WTC11 (cell line): ENCODE results near the gene LSM11. TPM values are rescaled to one million over a fixed set of nuclear protein-coding genes. Genes with fewer than 3 reads are reported as not detected.

Experiments used
- ATAC-seq: fragments of 200-7000 bp; cut with Tn5 transposase; 2 replicates; pipeline ENCODE4 v1.10.0; 2021; ENCODE audit warnings: mild to moderate bottlenecking, moderate library complexity
- CTCF ChIA-PET: fragments of 300-600 bp; sonication (Branson Sonifier 250); formaldehyde crosslinking; loops from one replicate; lab custom pipeline; 2021; ENCODE audit warnings: antibody characterized with exemption; lab: Charles Lee
- POLR2A ChIA-PET: fragments of 350-600 bp; sonication (Branson Sonifier 250); formaldehyde crosslinking; loops from one replicate; lab custom pipeline; 2021; ENCODE audit warnings: antibody characterized with exemption; lab: Charles Lee
- DNase-seq: peaks from one replicate; pipeline ENCODE4 v3.0.0; 2021; ENCODE audit warnings: low spot score
- H3K27ac Mint-ChIP-seq: 2 replicates; pipeline ENCODE4 v1.8.0; 2021; ENCODE audit warnings: mixed read lengths
- H3K27me3 Mint-ChIP-seq: 2 replicates; pipeline ENCODE4 v1.8.0; 2021; ENCODE audit warnings: low read depth, mild to moderate bottlenecking, moderate library complexity, mixed read lengths
- H3K36me3 Mint-ChIP-seq: 2 replicates; pipeline ENCODE4 v1.8.0; 2021; ENCODE audit warnings: mixed read lengths
- H3K4me1 Mint-ChIP-seq: 2 replicates; pipeline ENCODE4 v1.8.0; 2022; ENCODE audit warnings: mixed read lengths
- H3K4me3 Mint-ChIP-seq: 2 replicates; pipeline ENCODE4 v1.8.0; 2021; ENCODE audit warnings: mild to moderate bottlenecking, moderate library complexity, mixed read lengths
- H3K9me3 Mint-ChIP-seq: 2 replicates; pipeline ENCODE4 v1.8.0; 2021; ENCODE audit warnings: mixed read lengths
- ARID4B ChIP-seq: sonication (generic); formaldehyde crosslinking; IDR thresholded peaks from 2 replicates; pipeline ENCODE4 v1.8.0; 2023; ENCODE audit warnings: missing genetic modification reagents, mild to moderate bottlenecking, borderline replicate concordance
- ATF1 ChIP-seq: sonication (generic); formaldehyde crosslinking; IDR thresholded peaks from 2 replicates; pipeline ENCODE4 v1.8.1; 2023; ENCODE audit warnings: mild to moderate bottlenecking, moderate library complexity, missing genetic modification reagents
- CREM ChIP-seq: sonication (generic); formaldehyde crosslinking; IDR thresholded peaks from 2 replicates; pipeline ENCODE4 v1.8.1; 2022; ENCODE audit warnings: mild to moderate bottlenecking, missing genetic modification reagents, moderate library complexity
- ELF4 ChIP-seq: sonication (generic); formaldehyde crosslinking; IDR thresholded peaks from 2 replicates; pipeline ENCODE4 v1.8.1; 2022; ENCODE audit warnings: low read depth, mild to moderate bottlenecking, moderate library complexity, missing genetic modification reagents
- EMX1 ChIP-seq: fragments of 250-450 bp; sonication (Bioruptor Pico); IDR thresholded peaks from 2 replicates; pipeline ENCODE4 v1.8.0; 2021; ENCODE audit warnings: mild to moderate bottlenecking
- ESRRA ChIP-seq: sonication (generic); formaldehyde crosslinking; IDR thresholded peaks from 2 replicates; pipeline ENCODE4 v1.8.1; 2022; ENCODE audit warnings: mild to moderate bottlenecking, missing genetic modification reagents, borderline replicate concordance
- JAZF1 ChIP-seq: fragments of 250-450 bp; sonication (Bioruptor Pico); IDR thresholded peaks from 2 replicates; pipeline ENCODE4 v1.9.0; 2021; ENCODE audit warnings: moderate library complexity, mild to moderate bottlenecking, inconsistent platforms
- KAT7 ChIP-seq: sonication (generic); formaldehyde crosslinking; IDR thresholded peaks from 2 replicates; pipeline ENCODE4 v1.8.1; 2023; ENCODE audit warnings: missing genetic modification reagents, mild to moderate bottlenecking, borderline replicate concordance
- MLX ChIP-seq: sonication (generic); formaldehyde crosslinking; IDR thresholded peaks from 2 replicates; pipeline ENCODE4 v1.8.1; 2023; ENCODE audit warnings: mild to moderate bottlenecking, missing genetic modification reagents, moderate library complexity
- MXD4 ChIP-seq: fragments of 250-450 bp; sonication (Bioruptor Pico); IDR thresholded peaks from 2 replicates; pipeline ENCODE4 v1.8.0; 2021; ENCODE audit warnings: mild to moderate bottlenecking, moderate library complexity, borderline replicate concordance
- NFATC4 ChIP-seq: fragments of 250-450 bp; sonication (Bioruptor Pico); IDR thresholded peaks from 2 replicates; pipeline ENCODE4 v1.9.0; 2021; ENCODE audit warnings: mild to moderate bottlenecking
- NR2C2 ChIP-seq: sonication (generic); formaldehyde crosslinking; IDR thresholded peaks from 2 replicates; pipeline ENCODE4 v1.8.0; 2022; ENCODE audit warnings: mild to moderate bottlenecking, missing genetic modification reagents
- OVOL2 ChIP-seq: fragments of 250-450 bp; sonication (Bioruptor Pico); IDR thresholded peaks from 2 replicates; pipeline ENCODE4 v1.9.0; 2021; ENCODE audit warnings: mild to moderate bottlenecking, borderline replicate concordance
- RORB ChIP-seq: fragments of 250-450 bp; sonication (Bioruptor Pico); IDR thresholded peaks from 2 replicates; pipeline ENCODE4 v1.9.0; 2021; ENCODE audit warnings: mild to moderate bottlenecking
- SMAD4 ChIP-seq: sonication (generic); formaldehyde crosslinking; IDR thresholded peaks from 2 replicates; pipeline ENCODE4 v1.8.0; 2022; ENCODE audit warnings: mild to moderate bottlenecking, missing genetic modification reagents
- SOX15 ChIP-seq: fragments of 250-450 bp; sonication (Bioruptor Pico); IDR thresholded peaks from 2 replicates; pipeline ENCODE4 v1.9.0; 2021; ENCODE audit warnings: mild to moderate bottlenecking
- SP1 ChIP-seq: sonication (generic); formaldehyde crosslinking; conservative IDR thresholded peaks from 2 replicates; pipeline ENCODE4 v1.8.1; 2022; ENCODE audit warnings: missing genetic modification reagents
- TEAD4 ChIP-seq: sonication (generic); formaldehyde crosslinking; IDR thresholded peaks from 2 replicates; pipeline ENCODE4 v1.8.0; 2022; ENCODE audit warnings: mild to moderate bottlenecking, missing genetic modification reagents
- ZBTB43 ChIP-seq: sonication (generic); formaldehyde crosslinking; IDR thresholded peaks from 2 replicates; pipeline ENCODE4 v1.8.1; 2023; ENCODE audit warnings: mild to moderate bottlenecking, missing genetic modification reagents
- ZNF121 ChIP-seq: sonication (generic); formaldehyde crosslinking; IDR thresholded peaks from 2 replicates; pipeline ENCODE4 v1.8.0; 2023; ENCODE audit warnings: missing genetic modification reagents
- ZNF138 ChIP-seq: sonication (generic); formaldehyde crosslinking; conservative IDR thresholded peaks from 2 replicates; pipeline ENCODE4 v1.8.1; 2022; ENCODE audit warnings: mild to moderate bottlenecking, moderate library complexity, missing genetic modification reagents
- ZNF232 ChIP-seq: sonication (generic); formaldehyde crosslinking; IDR thresholded peaks from 2 replicates; pipeline ENCODE4 v1.8.0; 2022; ENCODE audit warnings: mild to moderate bottlenecking, missing genetic modification reagents
- ZNF425 ChIP-seq: fragments of 250-450 bp; sonication (Bioruptor Pico); conservative IDR thresholded peaks from 2 replicates; pipeline ENCODE4 v1.9.0; 2021; ENCODE audit warnings: mild to moderate bottlenecking
- total RNA-seq: library from RNA; stranded (reverse); gene quantifications from 3 replicates; pipeline ENCODE4 v1.2.3, GENCODE V29; 2021
- TF ChIP-seq, protein P1 (sequence below): sonication (generic); formaldehyde crosslinking; IDR thresholded peaks from 2 replicates; pipeline ENCODE4 v1.8.1; 2022; ENCODE audit warnings: low read depth, mild to moderate bottlenecking, moderate library complexity, missing genetic modification reagents, borderline replicate concordance

The LSM11 gene
- total RNA-seq, 1 experiment from 2014 or later = 5.2 TPM

DNA sequence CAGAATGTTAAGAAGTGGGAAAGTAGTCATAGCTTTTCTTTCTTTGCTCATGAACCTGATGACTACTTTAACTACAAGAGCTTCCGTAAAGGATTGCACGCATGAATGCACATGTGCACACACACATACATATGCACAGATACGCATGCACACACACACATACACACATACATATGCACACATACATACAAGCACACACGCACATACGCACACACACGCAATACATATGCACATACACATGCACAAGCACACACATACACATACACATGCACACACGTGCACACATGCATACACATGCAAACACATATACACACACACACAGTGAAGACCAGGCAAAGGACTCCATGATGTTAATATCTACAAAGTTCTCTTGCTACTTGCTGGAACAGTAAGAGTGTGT, 22.9 kb downstream of the LSM11 start (continued):
- TF ChIP-seq ZNF425 (CRISPR knock-in tag) (no peak), ZBTB43 (no peak), RORB (CRISPR knock-in tag) (no peak), MLX (no peak), NFATC4 (CRISPR knock-in tag) (no peak), OVOL2 (CRISPR knock-in tag) (no peak), CREM (CRISPR knock-in tag) (no peak), SMAD4 (CRISPR knock-in tag) (no peak)

DNA sequence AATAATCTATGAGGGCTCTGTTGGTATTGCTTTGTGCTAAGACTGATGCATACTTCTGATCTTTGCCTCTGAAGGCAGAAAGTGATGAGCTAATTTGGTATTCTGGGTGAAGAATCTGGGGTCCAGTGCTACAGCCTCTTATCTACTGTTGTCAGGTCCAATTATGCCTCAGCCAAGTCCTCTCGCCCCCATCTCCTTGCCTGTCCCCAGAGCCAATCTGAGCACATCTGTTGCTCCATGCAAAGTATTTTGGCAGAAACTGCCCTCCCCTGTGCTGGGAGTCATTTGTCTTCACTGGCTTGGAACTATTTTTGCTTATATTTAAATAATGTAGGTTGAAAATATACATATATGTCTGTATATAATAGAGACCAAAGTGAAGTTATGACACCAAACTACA, 23.4 kb downstream of the LSM11 start:
- no peaks in the 10 kb centered on the region for H3K4me1 Mint-ChIP-seq
- H3K4me3 Mint-ChIP-seq = no peak overlapping the region
- TF ChIP-seq KAT7 (CRISPR knock-in tag) (no peak), CREM (CRISPR knock-in tag) (no peak), JAZF1 (CRISPR knock-in tag) (no peak), SOX15 (CRISPR knock-in tag) (no peak), ATF1 (CRISPR knock-in tag) (no peak), ZNF232 (CRISPR knock-in tag) (no peak), ELF4 (CRISPR knock-in tag) (no peak), EMX1 (no peak), ZNF425 (CRISPR knock-in tag) (no peak), ESRRA (no peak), NR2C2 (CRISPR knock-in tag) (no peak), ZNF121 (CRISPR knock-in tag) (no peak), SP1 (CRISPR knock-in tag) (no peak), SMAD4 (CRISPR knock-in tag) (no peak), MXD4 (CRISPR knock-in tag) (no peak), TEAD4 (CRISPR knock-in tag) (no peak), ZNF138 (CRISPR knock-in tag) (no peak), ARID4B (CRISPR knock-in tag) (no peak)
- TF ChIP-seq, protein P1, sequence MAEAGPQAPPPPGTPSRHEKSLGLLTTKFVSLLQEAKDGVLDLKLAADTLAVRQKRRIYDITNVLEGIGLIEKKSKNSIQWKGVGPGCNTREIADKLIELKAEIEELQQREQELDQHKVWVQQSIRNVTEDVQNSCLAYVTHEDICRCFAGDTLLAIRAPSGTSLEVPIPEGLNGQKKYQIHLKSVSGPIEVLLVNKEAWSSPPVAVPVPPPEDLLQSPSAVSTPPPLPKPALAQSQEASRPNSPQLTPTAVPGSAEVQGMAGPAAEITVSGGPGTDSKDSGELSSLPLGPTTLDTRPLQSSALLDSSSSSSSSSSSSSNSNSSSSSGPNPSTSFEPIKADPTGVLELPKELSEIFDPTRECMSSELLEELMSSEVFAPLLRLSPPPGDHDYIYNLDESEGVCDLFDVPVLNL (CRISPR knock-in tag) = no peak
- no peak for DNase-seq
- H3K9me3 Mint-ChIP-seq = peaks cover 6% of the 10 kb centered on the region
- H3K27me3 Mint-ChIP-seq = no peaks in the 10 kb centered on the region
- ChIA-PET POLR2A (no interaction called here), CTCF (interaction anchor here (1.6 kb wide), 1 partner anchor 62 kb away, joined by 3 read pairs; no protein-coding TSS in a partner anchor)
- H3K27ac Mint-ChIP-seq = no peak overlapping the region
- no peaks in the 10 kb centered on the region for H3K36me3 Mint-ChIP-seq
- no peak for ATAC-seq
